ENCODE results near the gene ABHD8.
A peak's percentile ranks its signal among the peaks of the same experiment; 100 is the strongest.

The ABHD8 gene

DNA sequence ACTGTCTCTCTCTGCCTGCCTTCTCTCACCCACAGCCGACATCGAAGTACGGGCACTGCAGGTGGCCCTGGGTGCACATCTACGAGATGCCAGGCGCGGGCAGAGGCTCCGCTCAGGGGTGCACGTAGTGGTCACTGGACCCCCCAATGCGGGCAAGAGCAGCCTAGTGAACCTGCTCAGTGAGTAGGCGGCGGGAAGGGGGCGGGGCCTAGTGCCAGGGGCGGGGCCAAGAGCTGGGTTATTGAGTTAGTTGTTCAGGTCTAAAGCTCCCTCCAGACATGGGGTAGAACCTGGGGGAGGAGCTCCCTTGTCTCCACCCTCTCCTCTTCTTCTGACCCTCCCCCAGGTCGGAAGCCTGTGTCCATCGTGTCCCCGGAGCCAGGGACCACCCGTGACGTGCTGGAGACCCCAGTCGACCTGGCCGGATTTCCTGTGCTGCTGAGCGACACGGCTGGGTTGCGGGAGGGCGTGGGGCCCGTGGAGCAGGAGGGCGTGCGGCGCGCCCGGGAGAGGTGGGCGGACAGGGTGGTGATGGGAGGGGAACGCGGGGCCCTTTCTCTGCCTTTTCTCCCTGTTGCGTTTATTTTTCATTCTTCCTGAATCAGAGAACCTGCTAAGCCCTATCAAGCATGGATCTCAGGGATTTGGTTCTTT lies 36.0 kb upstream of the ABHD8 start:
- Histone ChIP-seq H3K27me3 (ENCODE audit: insufficient read depth, low read length, poor library complexity) (no peaks in the 10 kb centered on the region), H3K23ac (ENCODE audit: low read length) (no peak overlapping the region), H3K27ac (ENCODE audit: low read depth, low read length) (no peak overlapping the region), H2BK120ac (ENCODE audit: low read depth, low read length) (no peak overlapping the region), H3K4ac (ENCODE audit: low read depth, low read length) (no peak overlapping the region), H3K4me3 (ENCODE audit: low read length) (no peak overlapping the region), H2BK5ac (ENCODE audit: low read length) (no peak overlapping the region), H3K18ac (ENCODE audit: low read length) (no peak overlapping the region), H3K79me2 (ENCODE audit: control insufficient read depth, insufficient read depth, low read length) (no peaks in the 10 kb centered on the region), H3K56ac (ENCODE audit: low read length) (no peak overlapping the region), H2AK5ac (ENCODE audit: low read length) (no peak overlapping the region), H3K36me3 (ENCODE audit: control insufficient read depth, insufficient read depth, low read length) (no peaks in the 10 kb centered on the region), H3K4me1 (ENCODE audit: control insufficient read depth, low read depth, low read length) (no peaks in the 10 kb centered on the region), H3K79me1 (ENCODE audit: low read length) (peaks cover 2% of the 10 kb centered on the region), H2BK15ac (replicated peaks; ENCODE audit: low read depth) (no peak overlapping the region), H4K8ac (ENCODE audit: low read depth, low read length) (no peak overlapping the region), H3K4me2 (ENCODE audit: low read length) (no peak overlapping the region), H3K9ac (ENCODE audit: low read length) (no peak overlapping the region), H4K5ac (ENCODE audit: low read length) (no peak overlapping the region)
- WGBS (ENCODE audit: extremely low coverage, insufficient coverage, low lambda C conversion rate) = no CpG with 5 or more reads among the region's 34 CpGs
- peak; percentile 44 for DNase-seq

DNA sequence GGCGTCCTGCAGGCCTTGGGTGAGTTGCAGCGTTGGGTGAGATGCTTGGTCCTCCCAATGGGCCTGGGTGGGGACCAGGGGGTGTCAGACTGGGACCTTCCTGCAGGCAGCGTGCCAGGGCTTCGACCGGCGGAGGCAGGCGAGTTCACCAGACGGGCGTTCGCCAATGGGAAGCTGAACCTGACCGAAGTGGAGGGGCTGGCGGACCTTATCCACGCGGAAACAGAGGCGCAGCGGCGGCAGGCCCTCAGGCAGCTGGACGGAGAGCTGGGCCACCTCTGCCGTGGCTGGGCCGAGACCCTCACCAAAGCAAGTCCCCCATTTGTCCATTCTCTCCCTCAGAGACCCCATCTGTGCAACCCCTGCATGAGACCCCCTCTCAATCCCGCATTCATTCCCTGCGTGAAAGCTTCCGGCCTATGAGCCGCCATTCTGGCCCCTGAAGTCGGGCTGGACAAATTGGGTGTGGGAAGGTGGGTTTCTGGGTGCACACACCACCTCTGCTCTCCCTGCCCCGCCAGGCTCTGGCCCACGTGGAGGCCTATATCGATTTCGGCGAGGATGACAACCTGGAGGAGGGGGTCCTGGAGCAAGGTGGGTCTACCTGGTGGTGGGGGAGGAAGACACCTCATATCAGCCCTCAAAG lies 35.3 kb upstream of the ABHD8 start:
- Histone ChIP-seq H4K8ac (ENCODE audit: low read depth, low read length) (no peak overlapping the region), H3K23ac (ENCODE audit: low read length) (no peak overlapping the region), H3K4me3 (ENCODE audit: low read length) (no peak overlapping the region), H3K36me3 (ENCODE audit: control insufficient read depth, insufficient read depth, low read length) (no peaks in the 10 kb centered on the region), H2BK5ac (ENCODE audit: low read length) (no peak overlapping the region), H2BK120ac (ENCODE audit: low read depth, low read length) (no peak overlapping the region), H4K5ac (ENCODE audit: low read length) (no peak overlapping the region), H3K9ac (ENCODE audit: low read length) (peak overlapping the region; percentile 98), H3K79me1 (ENCODE audit: low read length) (peaks cover 2% of the 10 kb centered on the region), H3K56ac (ENCODE audit: low read length) (peak overlapping the region; percentile 97), H3K4me2 (ENCODE audit: low read length) (peak overlapping the region; percentile 54), H3K18ac (ENCODE audit: low read length) (no peak overlapping the region), H3K4ac (ENCODE audit: low read depth, low read length) (no peak overlapping the region), H3K4me1 (ENCODE audit: control insufficient read depth, low read depth, low read length) (no peaks in the 10 kb centered on the region), H2AK5ac (ENCODE audit: low read length) (no peak overlapping the region), H3K79me2 (ENCODE audit: control insufficient read depth, insufficient read depth, low read length) (no peaks in the 10 kb centered on the region), H2BK15ac (replicated peaks; ENCODE audit: low read depth) (no peak overlapping the region), H3K27me3 (ENCODE audit: insufficient read depth, low read length, poor library complexity) (no peaks in the 10 kb centered on the region), H3K27ac (ENCODE audit: low read depth, low read length) (no peak overlapping the region)
- DNase-seq = no peak
- no CpG with 5 or more reads among the region's 30 CpGs for WGBS (ENCODE audit: extremely low coverage, insufficient coverage, low lambda C conversion rate)

DNA sequence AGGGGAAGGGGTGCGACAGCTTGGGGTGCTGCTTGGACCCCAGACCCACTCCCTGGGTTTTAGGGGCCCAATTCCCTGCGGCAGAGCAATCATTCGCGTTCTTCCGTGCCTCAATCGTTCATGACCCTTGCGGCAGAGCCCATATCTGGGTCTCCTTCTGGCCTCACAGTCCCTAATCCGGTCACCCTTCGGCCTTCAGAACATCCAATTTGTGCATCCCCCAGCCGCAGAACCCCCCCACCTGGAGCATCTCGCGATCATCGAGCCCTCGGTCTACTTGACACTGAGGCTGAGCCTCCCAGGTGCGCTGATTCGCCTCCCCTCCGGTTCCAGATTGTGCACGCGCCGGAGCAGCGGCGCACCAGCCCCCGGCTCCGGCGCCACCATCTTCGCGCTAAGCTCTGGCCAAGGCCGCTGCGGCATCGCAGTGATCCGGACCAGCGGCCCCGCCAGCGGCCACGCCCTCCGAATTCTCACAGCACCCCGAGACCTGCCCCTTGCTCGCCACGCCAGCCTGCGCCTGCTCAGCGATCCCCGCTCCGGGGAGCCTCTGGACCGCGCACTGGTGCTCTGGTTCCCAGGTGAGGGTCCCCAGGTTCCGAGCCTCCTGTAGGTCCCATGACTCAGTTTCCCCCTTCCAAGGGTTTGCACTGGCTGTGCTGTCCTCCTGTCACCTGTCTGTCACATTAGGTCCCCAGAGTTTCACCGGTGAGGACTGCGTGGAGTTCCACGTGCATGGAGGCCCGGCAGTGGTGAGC lies 34.6 kb upstream of the ABHD8 start:
- Histone ChIP-seq H3K27ac (ENCODE audit: low read depth, low read length) (no peak overlapping the region), H3K4me3 (ENCODE audit: low read length) (peak overlapping the region; percentile 85), H3K4ac (ENCODE audit: low read depth, low read length) (peak overlapping the region; percentile 49), H4K5ac (ENCODE audit: low read length) (no peak overlapping the region), H2BK15ac (replicated peaks; ENCODE audit: low read depth) (no peak overlapping the region), H3K56ac (ENCODE audit: low read length) (peak overlapping the region; percentile 97), H2BK120ac (ENCODE audit: low read depth, low read length) (no peak overlapping the region), H2AK5ac (ENCODE audit: low read length) (no peak overlapping the region), H3K4me1 (ENCODE audit: control insufficient read depth, low read depth, low read length) (no peaks in the 10 kb centered on the region), H3K9ac (ENCODE audit: low read length) (peak overlapping the region; percentile 98), H3K23ac (ENCODE audit: low read length) (peak overlapping the region; percentile 50), H3K36me3 (ENCODE audit: control insufficient read depth, insufficient read depth, low read length) (no peaks in the 10 kb centered on the region), H2BK5ac (ENCODE audit: low read length) (no peak overlapping the region), H3K27me3 (ENCODE audit: insufficient read depth, low read length, poor library complexity) (no peaks in the 10 kb centered on the region), H3K79me2 (ENCODE audit: control insufficient read depth, insufficient read depth, low read length) (no peaks in the 10 kb centered on the region), H4K8ac (ENCODE audit: low read depth, low read length) (no peak overlapping the region), H3K79me1 (ENCODE audit: low read length) (peaks cover 2% of the 10 kb centered on the region), H3K4me2 (ENCODE audit: low read length) (peak overlapping the region; percentile 54), H3K18ac (ENCODE audit: low read length) (no peak overlapping the region)
- WGBS (ENCODE audit: extremely low coverage, insufficient coverage, low lambda C conversion rate) = no CpG with 5 or more reads among the region's 50 CpGs
- no peak for DNase-seq

GRCh38 chr19:17336872-17337674 lies 33.8 kb upstream of the ABHD8 start, which contains the start of gene GTPBP3:
Gene GTPBP3, plus strand, starts transcription at chr19:17337553. Its CDS starts 59 bp downstream, at chr19:17337612.
- Histone ChIP-seq H3K4ac (ENCODE audit: low read depth, low read length) (peak within 1 kb of the TSS; percentile 49), H3K4me3 (ENCODE audit: low read length) (peak within 1 kb of the TSS; percentile 89), H4K8ac (ENCODE audit: low read depth, low read length) (no peak within 1 kb of the TSS), H3K9ac (ENCODE audit: low read length) (peak within 1 kb of the TSS; percentile 98), H3K4me2 (ENCODE audit: low read length) (peak within 1 kb of the TSS; percentile 89), H2BK15ac (replicated peaks; ENCODE audit: low read depth) (no peak within 1 kb of the TSS), H3K18ac (ENCODE audit: low read length) (peak within 1 kb of the TSS; percentile 54), H3K36me3 (ENCODE audit: control insufficient read depth, insufficient read depth, low read length) (no peaks in the 10 kb centered on the region), H3K56ac (ENCODE audit: low read length) (peak within 1 kb of the TSS; percentile 98), H2BK5ac (ENCODE audit: low read length) (peak within 1 kb of the TSS; percentile 72), H2BK120ac (ENCODE audit: low read depth, low read length) (peak within 1 kb of the TSS; percentile 30), H2AK5ac (ENCODE audit: low read length) (no peak within 1 kb of the TSS), H3K23ac (ENCODE audit: low read length) (peak within 1 kb of the TSS; percentile 50), H3K4me1 (ENCODE audit: control insufficient read depth, low read depth, low read length) (no peaks in the 10 kb centered on the region), H3K79me1 (ENCODE audit: low read length) (peaks cover 2% of the 10 kb centered on the region), H4K5ac (ENCODE audit: low read length) (peak within 1 kb of the TSS; percentile 78), H3K79me2 (ENCODE audit: control insufficient read depth, insufficient read depth, low read length) (no peaks in the 10 kb centered on the region), H3K27me3 (ENCODE audit: insufficient read depth, low read length, poor library complexity) (no peaks in the 10 kb centered on the region), H3K27ac (ENCODE audit: low read depth, low read length) (peak within 1 kb of the TSS; percentile 85)
- no CpG with 5 or more reads among the region's 41 CpGs for WGBS (ENCODE audit: extremely low coverage, insufficient coverage, low lambda C conversion rate)
- peak; percentile 100 for DNase-seq

GRCh38 chr19:17335575-17335974 lies 32.4 kb upstream of the ABHD8 start:
- no peak overlapping the region for H3K9ac ChIP-seq (ENCODE audit: low read length)
- no peak overlapping the region for H2BK120ac ChIP-seq (ENCODE audit: low read depth, low read length)
- H3K4ac ChIP-seq (ENCODE audit: low read depth, low read length) = no peak overlapping the region
- no peaks in the 10 kb centered on the region for H3K36me3 ChIP-seq (ENCODE audit: control insufficient read depth, insufficient read depth, low read length)
- no peak overlapping the region for H3K4me3 ChIP-seq (ENCODE audit: low read length)
- H2BK15ac ChIP-seq (replicated peaks; ENCODE audit: low read depth) = no peak overlapping the region
- no peaks in the 10 kb centered on the region for H3K27me3 ChIP-seq (ENCODE audit: insufficient read depth, low read length, poor library complexity)
- no peak overlapping the region for H4K5ac ChIP-seq (ENCODE audit: low read length)
- H2AK5ac ChIP-seq (ENCODE audit: low read length) = no peak overlapping the region
- no peaks in the 10 kb centered on the region for H3K79me2 ChIP-seq (ENCODE audit: control insufficient read depth, insufficient read depth, low read length)
- no peak overlapping the region for H3K56ac ChIP-seq (ENCODE audit: low read length)
- H3K4me2 ChIP-seq (ENCODE audit: low read length) = no peak overlapping the region
- H4K8ac ChIP-seq (ENCODE audit: low read depth, low read length) = no peak overlapping the region
- no peaks in the 10 kb centered on the region for H3K4me1 ChIP-seq (ENCODE audit: control insufficient read depth, low read depth, low read length)
- WGBS (ENCODE audit: extremely low coverage, insufficient coverage, low lambda C conversion rate) = no CpG with 5 or more reads among the region's 10 CpGs
- peaks cover 2% of the 10 kb centered on the region for H3K79me1 ChIP-seq (ENCODE audit: low read length)
- no peak overlapping the region for H3K27ac ChIP-seq (ENCODE audit: low read depth, low read length)
- H3K18ac ChIP-seq (ENCODE audit: low read length) = no peak overlapping the region
- H3K23ac ChIP-seq (ENCODE audit: low read length) = no peak overlapping the region
- no peak overlapping the region for H2BK5ac ChIP-seq (ENCODE audit: low read length)
- no peak for DNase-seq
